HepG2 (cell line): ENCODE measurements around the gene ARHGEF7. TPM values are rescaled to one million over a fixed set of nuclear protein-coding genes. Genes with fewer than 3 reads are reported as not detected.

Experiments
- AHR ChIP-seq: IDR thresholded peaks from 2 replicates; pipeline ENCODE4 v1.6.1; 2018; ENCODE audit warnings: missing genetic modification reagents, missing compliant biosample characterization
- CC2D1A ChIP-seq: sonication (generic); formaldehyde crosslinking; IDR thresholded peaks from 2 replicates; pipeline ENCODE4 v1.8.1; 2023; ENCODE audit warnings: mild to moderate bottlenecking, missing genetic modification reagents
- DMTF1 ChIP-seq: sonication (generic); formaldehyde crosslinking; IDR thresholded peaks from 2 replicates; pipeline ENCODE4 v1.4.0; 2020; ENCODE audit warnings: mild to moderate bottlenecking, missing genetic modification reagents
- IRX3 ChIP-seq: sonication (generic); formaldehyde crosslinking; IDR thresholded peaks from 2 replicates; pipeline ENCODE4 v1.8.1; 2023; ENCODE audit warnings: mild to moderate bottlenecking, low read depth, missing genetic modification reagents, borderline replicate concordance
- RFX3 ChIP-seq: IDR thresholded peaks from 2 replicates; pipeline ENCODE4 v1.6.1; 2016; ENCODE audit warnings: missing biosample characterization, missing genetic modification reagents
- TCF7L2 ChIP-seq: IDR thresholded peaks from 2 replicates; pipeline ENCODE4 v1.6.1; 2011; ENCODE audit warnings: mild to moderate bottlenecking, low read depth, low read length, moderate library complexity
- ZNF432 ChIP-seq: sonication (generic); formaldehyde crosslinking; IDR thresholded peaks from 2 replicates; pipeline ENCODE4 v1.5.0; 2020; ENCODE audit warnings: missing genetic modification reagents, mild to moderate bottlenecking, borderline replicate concordance
- ZNF691 ChIP-seq: sonication (generic); formaldehyde crosslinking; IDR thresholded peaks from 2 replicates; pipeline ENCODE4 v1.4.0; 2020; ENCODE audit warnings: missing genetic modification reagents, low read depth, mild to moderate bottlenecking, borderline replicate concordance
- polyA plus RNA-seq, 8 experiments: library from polyadenylated mRNA; depleted of rRNA in 3 of 8; stranded (reverse) in 7 of 8; unstranded in 1 of 8; fragments of >200 nt; fragmentation: Illumina TruSeq in 4 of 8; extraction: Trizol in 4 of 8; gene quantifications; 2 replicates each; pipeline versions ENCODE4 v1.2.1 to v1.2.3, GENCODE V29; 2011 to 2016; ENCODE audit warnings: low read depth in 4 of 8, missing spikeins in 1 of 8, mixed read lengths in 1 of 8; ENCODE audit not compliant: insufficient read depth in 1 of 8
- total RNA-seq, 5 experiments: library from RNA; depleted of rRNA; stranded (reverse); fragments of >200 nt; fragmentation: Illumina TruSeq; extraction: Trizol; gene quantifications; 2 replicates each; pipeline ENCODE4 v1.2.3, GENCODE V29; 2016; ENCODE audit warnings: low read depth in 1 of 5
- TF ChIP-seq, protein P1 (sequence below): sonication (generic); formaldehyde crosslinking; IDR thresholded peaks from 2 replicates; pipeline ENCODE4 v1.4.0; 2020; ENCODE audit warnings: mild to moderate bottlenecking, missing genetic modification reagents
- TF ChIP-seq, protein P2 (sequence below): sonication (generic); formaldehyde crosslinking; IDR thresholded peaks from 2 replicates; pipeline ENCODE4 v1.8.0; 2022; ENCODE audit warnings: mild to moderate bottlenecking, missing genetic modification reagents
- TF ChIP-seq, protein P3 (sequence below): IDR thresholded peaks from 2 replicates; pipeline ENCODE4 v1.6.1; 2012; ENCODE audit warnings: low read depth, low read length, improper control_type of control experiment

Gene ARHGEF7
- total and polyA plus RNA-seq, 2 of the 13 experiments (the other 11 are each of a cell fraction or from before 2014, with no cell fraction given), result 15.7 to 22.3 TPM

- TF ChIP-seq, protein P1, sequence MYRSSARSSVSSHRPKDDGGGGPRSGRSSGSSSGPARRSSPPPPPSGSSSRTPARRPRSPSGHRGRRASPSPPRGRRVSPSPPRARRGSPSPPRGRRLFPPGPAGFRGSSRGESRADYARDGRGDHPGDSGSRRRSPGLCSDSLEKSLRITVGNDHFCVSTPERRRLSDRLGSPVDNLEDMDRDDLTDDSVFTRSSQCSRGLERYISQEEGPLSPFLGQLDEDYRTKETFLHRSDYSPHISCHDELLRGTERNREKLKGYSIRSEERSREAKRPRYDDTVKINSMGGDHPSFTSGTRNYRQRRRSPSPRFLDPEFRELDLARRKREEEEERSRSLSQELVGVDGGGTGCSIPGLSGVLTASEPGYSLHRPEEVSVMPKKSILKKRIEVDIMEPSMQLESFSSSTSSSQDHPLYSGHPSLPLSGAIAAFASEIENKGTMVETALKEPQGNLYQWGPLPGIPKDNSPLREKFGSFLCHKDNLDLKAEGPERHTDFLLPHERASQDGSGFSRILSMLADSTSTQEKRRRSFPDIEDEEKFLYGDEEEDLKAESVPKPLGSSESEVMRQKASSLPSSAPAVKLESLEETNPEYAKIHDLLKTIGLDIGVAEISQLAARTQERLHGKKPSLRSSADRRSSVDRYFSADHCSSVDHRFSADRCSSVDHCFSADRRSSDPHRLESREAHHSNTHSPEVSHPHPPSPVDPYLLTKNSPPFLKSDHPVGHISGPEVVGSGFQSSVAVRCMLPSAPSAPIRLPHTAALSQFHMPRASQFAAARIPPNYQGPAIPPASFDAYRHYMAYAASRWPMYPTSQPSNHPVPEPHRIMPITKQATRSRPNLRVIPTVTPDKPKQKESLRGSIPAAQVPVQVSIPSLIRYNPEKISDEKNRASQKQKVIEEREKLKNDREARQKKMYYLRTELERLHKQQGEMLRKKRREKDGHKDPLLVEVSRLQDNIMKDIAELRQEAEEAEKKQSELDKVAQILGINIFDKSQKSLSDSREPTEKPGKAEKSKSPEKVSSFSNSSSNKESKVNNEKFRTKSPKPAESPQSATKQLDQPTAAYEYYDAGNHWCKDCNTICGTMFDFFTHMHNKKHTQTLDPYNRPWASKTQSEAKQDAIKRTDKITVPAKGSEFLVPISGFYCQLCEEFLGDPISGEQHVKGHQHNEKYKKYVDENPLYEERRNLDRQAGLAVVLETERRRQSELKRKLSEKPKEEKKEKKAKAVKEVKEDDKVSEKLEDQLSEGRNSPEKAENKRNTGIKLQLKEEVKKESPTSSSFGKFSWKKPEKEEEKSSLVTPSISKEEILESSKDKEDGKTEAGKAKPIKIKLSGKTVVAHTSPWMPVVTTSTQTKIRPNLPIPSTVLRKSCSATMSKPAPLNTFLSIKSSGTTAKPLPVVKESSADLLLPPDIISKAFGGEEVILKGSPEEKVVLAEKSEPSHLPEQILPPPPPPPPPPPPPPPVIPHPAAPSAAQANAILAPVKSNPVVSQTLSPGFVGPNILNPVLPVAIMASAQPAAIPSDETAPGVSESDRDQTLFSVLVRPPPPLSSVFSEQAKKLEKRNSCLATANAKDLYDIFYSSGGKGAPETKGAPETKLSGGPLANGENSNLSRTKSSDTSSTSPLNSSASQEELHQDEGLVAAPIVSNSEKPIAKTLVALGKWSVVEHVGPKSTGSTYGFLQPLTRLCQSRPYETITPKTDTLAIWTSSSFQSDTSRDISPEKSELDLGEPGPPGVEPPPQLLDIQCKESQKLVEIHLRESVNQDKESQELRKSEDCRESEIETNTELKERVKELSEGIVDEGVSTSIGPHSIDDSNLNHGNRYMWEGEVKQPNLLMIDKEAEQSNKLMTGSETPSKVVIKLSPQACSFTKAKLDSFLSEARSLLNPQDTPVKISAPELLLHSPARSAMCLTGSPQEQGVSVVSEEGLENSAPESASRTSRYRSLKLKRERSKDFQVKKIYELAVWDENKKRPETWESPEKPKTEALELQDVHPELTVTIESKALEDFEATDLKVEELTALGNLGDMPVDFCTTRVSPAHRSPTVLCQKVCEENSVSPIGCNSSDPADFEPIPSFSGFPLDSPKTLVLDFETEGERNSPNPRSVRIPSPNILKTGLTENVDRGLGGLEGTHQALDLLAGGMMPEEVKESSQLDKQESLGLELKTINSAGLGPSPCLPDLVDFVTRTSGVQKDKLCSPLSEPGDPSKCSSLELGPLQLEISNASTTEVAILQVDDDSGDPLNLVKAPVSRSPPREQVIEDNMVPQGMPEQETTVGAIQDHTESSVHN (CRISPR knock-in tag), result no peak; the same call in 1 of the 2 replicates
- TF ChIP-seq DMTF1 (CRISPR knock-in tag) (no peak), AHR (CRISPR knock-in tag) (peak; percentile 76; the same call in 1 of the 2 replicates), IRX3 (CRISPR knock-in tag) (no peak), RFX3 (CRISPR knock-in tag) (no peak), CC2D1A (CRISPR knock-in tag) (no peak), ZNF432 (CRISPR knock-in tag) (no peak), ZNF691 (peak; percentile 63; the same call in 1 of the 2 replicates), TCF7L2 (no peak)
- TF ChIP-seq, protein P2, sequence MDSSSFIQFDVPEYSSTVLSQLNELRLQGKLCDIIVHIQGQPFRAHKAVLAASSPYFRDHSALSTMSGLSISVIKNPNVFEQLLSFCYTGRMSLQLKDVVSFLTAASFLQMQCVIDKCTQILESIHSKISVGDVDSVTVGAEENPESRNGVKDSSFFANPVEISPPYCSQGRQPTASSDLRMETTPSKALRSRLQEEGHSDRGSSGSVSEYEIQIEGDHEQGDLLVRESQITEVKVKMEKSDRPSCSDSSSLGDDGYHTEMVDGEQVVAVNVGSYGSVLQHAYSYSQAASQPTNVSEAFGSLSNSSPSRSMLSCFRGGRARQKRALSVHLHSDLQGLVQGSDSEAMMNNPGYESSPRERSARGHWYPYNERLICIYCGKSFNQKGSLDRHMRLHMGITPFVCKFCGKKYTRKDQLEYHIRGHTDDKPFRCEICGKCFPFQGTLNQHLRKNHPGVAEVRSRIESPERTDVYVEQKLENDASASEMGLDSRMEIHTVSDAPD (CRISPR knock-in tag), result no peak
- TF ChIP-seq, protein P3, sequence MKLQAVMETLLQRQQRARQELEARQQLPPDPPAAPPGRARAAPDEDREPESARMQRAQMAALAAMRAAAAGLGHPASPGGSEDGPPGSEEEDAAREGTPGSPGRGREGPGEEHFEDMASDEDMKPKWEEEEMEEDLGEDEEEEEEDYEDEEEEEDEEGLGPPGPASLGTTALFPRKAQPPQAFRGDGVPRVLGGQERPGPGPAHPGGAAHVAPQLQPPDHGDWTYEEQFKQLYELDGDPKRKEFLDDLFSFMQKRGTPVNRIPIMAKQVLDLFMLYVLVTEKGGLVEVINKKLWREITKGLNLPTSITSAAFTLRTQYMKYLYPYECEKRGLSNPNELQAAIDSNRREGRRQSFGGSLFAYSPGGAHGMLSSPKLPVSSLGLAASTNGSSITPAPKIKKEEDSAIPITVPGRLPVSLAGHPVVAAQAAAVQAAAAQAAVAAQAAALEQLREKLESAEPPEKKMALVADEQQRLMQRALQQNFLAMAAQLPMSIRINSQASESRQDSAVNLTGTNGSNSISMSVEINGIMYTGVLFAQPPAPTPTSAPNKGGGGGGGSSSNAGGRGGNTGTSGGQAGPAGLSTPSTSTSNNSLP, result no peak
These were observed 38.3 kb downstream of the ARHGEF7 start (continued) for GRCh38 chr13:111153279-111153976.
